T-helper 1 cell treated with Interleukin-12 subunit alpha and Interleukin-12 subunit beta and Interleukin-4 antibody, amounts not matched to agents 30 ng/mL and 1 ng/mL, for 36 hours (primary cell): Measurements from ENCODE around the gene RNU2-63P. TPM values are rescaled to one million over a fixed set of nuclear protein-coding genes. Genes with fewer than 3 reads are reported as not detected.
"Not testable (repeated sequence)": the region's sequence is repeated elsewhere in the genome, so short reads cannot be mapped to it uniquely, and the experiment has no call there.

Experiments
- intact Hi-C: fragments of 100-400 bp; cut with micrococcal nuclease; formaldehyde crosslinking; loops from one replicate; pipeline ENCODE4 v1.15.1; 2024
- total RNA-seq: library from RNA; stranded (reverse); gene quantifications from 2 replicates; pipeline ENCODE4 v1.2.3, GENCODE V29; 2022

The RNU2-63P gene
- total RNA-seq, 1 donor from 2014 or later, result 22.4 TPM

DNA sequence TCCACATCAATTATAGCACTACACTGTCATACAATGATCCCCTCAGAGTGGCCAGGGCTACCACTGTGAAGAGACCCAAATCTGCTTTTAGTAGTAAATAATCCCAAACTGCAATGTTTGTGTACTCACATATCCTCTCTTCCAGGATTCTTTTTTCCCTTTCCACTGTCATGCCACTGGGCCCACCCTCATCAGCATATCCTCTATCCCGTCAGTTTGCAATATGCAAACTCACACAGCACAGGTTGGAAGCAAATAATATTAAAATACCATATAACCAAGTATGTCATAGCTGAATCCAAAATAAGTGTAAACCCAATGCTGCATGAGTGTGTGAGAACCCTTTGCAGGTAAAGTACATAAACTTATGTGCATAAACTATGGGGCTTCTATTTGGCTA, 28.9 kb downstream of the RNU2-63P start:
- intact Hi-C loops, result not testable (repeated sequence)

DNA sequence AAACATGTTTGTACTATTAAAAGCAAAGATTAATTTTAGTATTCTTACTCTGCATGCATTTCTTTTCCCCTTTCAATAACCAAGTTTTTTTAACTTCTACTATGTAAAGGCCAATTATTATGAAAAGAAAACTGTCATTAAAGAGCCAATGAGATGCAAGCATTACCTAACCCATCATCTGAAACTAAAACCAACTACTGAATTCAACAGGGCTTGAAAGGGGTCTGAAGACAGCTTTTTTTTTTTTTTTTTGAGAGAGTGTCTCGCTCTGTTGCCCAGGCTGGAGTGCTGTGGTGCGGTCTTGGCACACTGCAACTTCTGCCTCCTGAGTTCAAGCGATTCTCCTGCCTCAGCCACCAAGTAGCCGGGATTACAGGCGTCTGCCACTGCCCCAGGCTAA, 30.4 kb downstream of the RNU2-63P start:
- intact Hi-C loops, result not testable (repeated sequence)

DNA sequence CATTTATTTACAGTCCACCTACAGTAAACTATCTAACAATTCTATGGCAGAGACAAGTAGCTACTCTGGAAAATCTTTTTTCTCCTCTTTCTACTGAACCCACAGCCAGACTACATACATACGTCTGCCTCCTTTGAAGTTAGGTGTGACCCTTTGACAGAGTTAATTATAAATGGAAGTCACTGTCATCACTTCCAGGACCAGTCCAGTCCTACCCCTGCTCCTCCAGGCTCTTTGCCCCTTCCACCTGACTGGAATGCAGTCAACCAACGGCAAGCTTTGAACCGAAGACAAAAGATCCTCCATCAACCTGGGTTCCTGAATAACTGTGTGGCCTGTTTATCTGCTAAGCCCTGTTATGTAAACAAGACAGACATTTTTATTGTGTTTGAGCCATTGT, 35.2 kb downstream of the RNU2-63P start:
- intact Hi-C loops, result not testable (repeated sequence)

DNA sequence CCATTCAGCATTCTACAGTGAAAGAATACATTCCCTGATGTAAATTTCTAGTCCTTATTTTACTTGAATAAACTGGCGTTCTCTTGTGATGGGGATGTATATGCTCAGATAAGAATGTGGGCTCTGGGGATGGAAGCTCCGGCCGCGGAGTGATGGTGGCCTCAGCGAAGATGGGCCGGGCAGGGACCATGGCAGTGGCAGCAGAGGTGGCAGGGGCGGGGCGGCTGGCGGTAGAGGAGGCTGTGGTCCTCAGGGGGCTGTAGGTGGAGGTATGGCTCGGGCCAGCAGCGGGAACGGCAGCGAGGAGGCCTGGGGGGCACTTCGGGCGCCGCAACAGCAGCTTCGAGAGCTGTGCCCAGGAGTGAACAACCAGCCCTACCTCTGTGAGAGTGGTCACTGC, 44.0 kb downstream of the RNU2-63P start:
- intact Hi-C loops, result not testable (repeated sequence)

Other genes starting within 250 kb of the RNU2-63P start
- 1.4 and 2.0 TPM in 2 replicates for gene RGPD2, start 190.8 kb downstream of the RNU2-63P start, total RNA-seq
- gene KRCC1, start 39.2 kb upstream of the RNU2-63P start, total RNA-seq, result 23.9 and 25.1 TPM in 2 replicates
- gene SMYD1, start 51.3 kb upstream of the RNU2-63P start, total RNA-seq, result not detected in 2 replicates
- gene FABP1, start 111.5 kb upstream of the RNU2-63P start, total RNA-seq, result not detected in 2 replicates
- 0.10 and 0.25 TPM in 2 replicates for gene THNSL2, start 153.8 kb upstream of the RNU2-63P start, total RNA-seq